SK-N-SH (cell line): ENCODE data around the gene PXYLP1.

ENCODE experiments used
- CTCF ChIP-seq: fragments of 200-600 bp; sonication (generic); IDR thresholded peaks from 2 replicates; pipeline ENCODE4 v1.6.1; 2017; ENCODE audit warnings: antibody characterized with exemption, mild to moderate bottlenecking, moderate library complexity
- POLR2AphosphoS5 ChIP-seq: IDR thresholded peaks from 2 replicates; pipeline ENCODE4 v1.6.1; 2012; ENCODE audit warnings: low read depth, low read length

- TF ChIP-seq CTCF = no peak
- no peak for TF ChIP-seq POLR2AphosphoS5
Observed at GRCh38 chr3:141203866-141204265, 27.8 kb upstream of the PXYLP1 start.
